GM19372 (cell line): ENCODE data around the gene CCDC134.

Experiments used
- ATAC-seq: cut with Tn5 transposase; IDR thresholded peaks from one replicate; pipeline ENCODE4 v1.9.1; 2021; ENCODE audit warnings: mild to moderate bottlenecking, low read depth, moderate library complexity; ENCODE audit not compliant: unreplicated experiment

Gene CCDC134

DNA sequence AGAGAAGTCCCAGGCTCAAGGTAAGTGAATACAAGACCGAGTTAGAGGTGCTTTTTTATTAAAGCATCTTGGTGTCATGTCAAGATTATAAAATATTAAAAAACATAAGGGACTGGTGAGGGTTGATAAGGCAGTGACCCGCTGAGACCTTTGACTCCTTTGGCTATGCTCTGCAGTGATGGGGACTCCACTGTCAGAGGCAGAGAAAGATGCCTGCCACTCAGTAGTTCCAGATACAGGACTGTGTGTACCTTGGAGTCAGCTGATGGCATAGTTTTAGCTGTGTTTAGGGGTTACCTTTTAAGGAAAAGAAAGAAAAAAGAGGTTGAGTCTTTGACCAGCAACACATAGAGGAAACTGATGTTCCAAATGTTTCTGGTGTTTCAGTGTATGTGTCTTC is 73.6 kb downstream of the CCDC134 start:
- no peak for ATAC-seq

DNA sequence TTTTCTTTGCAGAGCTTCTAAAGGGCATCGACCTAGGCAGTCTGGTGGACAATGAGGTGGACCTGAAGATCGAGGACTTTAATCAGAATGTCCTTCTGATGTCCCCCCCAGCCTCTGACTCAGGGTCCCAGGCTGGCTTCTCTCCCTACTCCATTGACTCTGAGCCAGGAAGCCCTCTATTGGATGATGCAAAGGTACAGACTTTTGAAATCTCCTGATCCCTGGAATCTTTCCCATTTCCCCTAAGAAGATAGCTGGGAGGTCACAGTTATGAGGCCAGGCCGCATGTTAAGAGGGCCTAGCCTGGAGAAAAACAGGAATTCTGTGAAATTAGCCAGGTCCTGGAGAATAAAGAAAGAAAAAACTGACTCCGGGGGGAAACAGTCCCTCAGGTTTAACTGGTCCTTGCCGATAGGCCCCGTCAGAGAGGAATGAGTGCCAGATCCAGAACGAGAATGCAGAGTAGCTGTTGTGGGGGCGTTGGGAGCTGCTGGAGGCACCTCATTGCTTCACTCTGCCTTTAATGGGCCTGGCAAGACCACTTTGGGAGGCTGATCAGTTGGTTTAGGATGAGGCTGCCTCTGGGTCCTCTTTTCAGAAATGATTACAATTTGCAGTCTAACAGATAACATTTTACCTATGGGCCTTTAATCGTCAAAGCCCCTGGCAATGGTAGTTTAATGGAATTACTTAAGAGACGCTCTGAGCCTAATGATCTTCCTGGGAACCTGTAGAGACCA is 75.2 kb downstream of the CCDC134 start:
- ATAC-seq = no peak
